HepG2 (cell line): ENCODE measurements around the gene LRRC8D. TPM values are rescaled to one million over a fixed set of nuclear protein-coding genes. Genes with fewer than 3 reads are reported as not detected.

Experiments used
- ATAC-seq: fragments of 200-7000 bp; cut with Tn5 transposase; 3 replicates; pipeline ENCODE4 v1.9.1; 2020; ENCODE audit warnings: mild to moderate bottlenecking, moderate library complexity
- BruUV-seq: library from RNA; stranded (reverse); fragments of 400-500 nt; replicated peaks from 2 replicates; lab custom pipeline; 2021; lab: Mats Ljungman, UMichigan
- CTCF ChIA-PET: fragments of 300-600 bp; formaldehyde crosslinking; extraction: SDS; loops from one replicate; lab custom pipeline; 2021; ENCODE audit warnings: low total read pairs, inconsistent platforms, low intra/inter-chr PET ratio; lab: Yijun Ruan, JAX
- POLR2A ChIA-PET: fragments of 350-600 bp; sonication (Branson Sonifier 250); formaldehyde crosslinking; loops from one replicate; lab custom pipeline; 2020; ENCODE audit warnings: antibody characterized with exemption, inconsistent platforms; lab: Yijun Ruan, JAX
- DNase-seq: peaks from one replicate; pipeline ENCODE4 v3.0.0-alpha.2; 2015; ENCODE audit warnings: low spot score
- FAIRE-seq: peaks from 3 replicates; lab custom pipeline; 2011; peaks lifted over from hg19 to GRCh38; lab: Jason Lieb, UNC
- H2AFZ ChIP-seq: one replicate; pipeline ENCODE4 v1.6.1; 2011; ENCODE audit warnings: low read length, inconsistent platforms
- H3K27ac ChIP-seq: fragments of 300-600 bp; 3 replicates; pipeline ENCODE4 v1.8.0; 2011; ENCODE audit warnings: mixed run types, mild to moderate bottlenecking, mixed read lengths, low read length, inconsistent platforms; ENCODE audit not compliant: insufficient read depth; ENCODE audit errors: extremely low read length
- H3K27me3 ChIP-seq, 2 experiments: fragments of 200-600 bp in 1 of 2; 2 replicates in 1 of 2; 3 replicates in 1 of 2; pipeline versions ENCODE4 v1.6.0 to v1.8.0; 2011; ENCODE audit warnings: low read length in 2 of 2, mild to moderate bottlenecking in 2 of 2, moderate library complexity in 2 of 2, inconsistent platforms in 1 of 2; ENCODE audit not compliant: insufficient read depth in 2 of 2, control insufficient read depth in 1 of 2
- H3K36me3 ChIP-seq, 2 experiments: fragments of 200-600 bp in 1 of 2; replicated peaks in 1 of 2; 2 replicates in 1 of 2; 3 replicates in 1 of 2; pipeline versions ENCODE4 v1.5.1 to v1.8.0; 2011; ENCODE audit warnings: low read length in 2 of 2, inconsistent platforms in 1 of 2; ENCODE audit not compliant: insufficient read depth in 2 of 2, control insufficient read depth in 1 of 2
- H3K4me1 ChIP-seq: 2 replicates; pipeline ENCODE4 v1.5.1; 2012; ENCODE audit warnings: low read length, inconsistent platforms; ENCODE audit not compliant: insufficient read depth
- H3K4me2 ChIP-seq: 2 replicates; pipeline ENCODE4 v1.6.0; 2011; ENCODE audit warnings: low read depth, low read length, inconsistent platforms
- H3K4me3 ChIP-seq, 3 experiments: fragments of 200-600 bp in 1 of 3; sonication (generic), shearing (Covaris generic) in 1 of 3; replicated peaks in 1 of 3; 2 replicates each; pipeline ENCODE4 v1.5.1; 2011 to 2016; ENCODE audit warnings: low read length in 3 of 3, inconsistent platforms in 2 of 3, low read depth in 2 of 3, mild to moderate bottlenecking in 2 of 3, control low read depth in 1 of 3, mixed read lengths in 1 of 3; ENCODE audit not compliant: insufficient read depth in 1 of 3
- H3K79me2 ChIP-seq: one replicate; pipeline ENCODE4 v1.6.1; 2011; ENCODE audit warnings: low read length, inconsistent platforms; ENCODE audit not compliant: insufficient read depth
- H3K9ac ChIP-seq: 2 replicates; pipeline ENCODE4 v1.6.0; 2011; ENCODE audit warnings: mild to moderate bottlenecking, low read depth, low read length, inconsistent platforms; ENCODE audit not compliant: insufficient read depth
- H3K9me3 ChIP-seq: 2 replicates; pipeline ENCODE4 v1.5.1; 2012; ENCODE audit warnings: mild to moderate bottlenecking, low read length
- H4K20me1 ChIP-seq: 2 replicates; pipeline ENCODE4 v1.6.0; 2011; ENCODE audit warnings: inconsistent platforms, mild to moderate bottlenecking, low read length, moderate library complexity; ENCODE audit not compliant: insufficient read depth
- ATF3 ChIP-seq: sonication (generic); formaldehyde crosslinking; IDR thresholded peaks from 2 replicates; pipeline ENCODE4 v1.4.0; 2020; ENCODE audit warnings: missing genetic modification reagents
- HDAC1 ChIP-seq: sonication (generic); formaldehyde crosslinking; IDR thresholded peaks from 2 replicates; pipeline ENCODE4 v1.5.1; 2020; ENCODE audit warnings: mild to moderate bottlenecking, missing genetic modification reagents
- ZBTB20 ChIP-seq: sonication (generic); formaldehyde crosslinking; IDR thresholded peaks from 2 replicates; pipeline ENCODE4 v1.8.1; 2023; ENCODE audit warnings: missing genetic modification reagents, low read depth, mild to moderate bottlenecking, borderline replicate concordance
- ZNF619 ChIP-seq: sonication (generic); formaldehyde crosslinking; IDR thresholded peaks from 2 replicates; pipeline ENCODE4 v1.4.0; 2020; ENCODE audit warnings: mild to moderate bottlenecking, missing genetic modification reagents
- whole genome bisulfite sequencing: methylation state at CpG from one replicate; pipeline ENCODE4 v1.1.6; 2017; ENCODE audit warnings: low lambda C conversion rate; 5-methylcytosine and 5-hydroxymethylcytosine counted together
- in situ Hi-C: cut with HindIII; loops from 2 replicates; pipeline ENCODE4 v1.10.0; 2017; ENCODE audit warnings: low pct_unique_long_range_greater_than_20kb; ENCODE audit not compliant: extremely low pct_ligation_motif_present
- intact Hi-C: fragments of 100-400 bp; cut with micrococcal nuclease; formaldehyde crosslinking; loops from one replicate; pipeline ENCODE4 v1.10.0; 2022; ENCODE audit not compliant: unreplicated experiment
- polyA plus RNA-seq, 8 experiments: library from polyadenylated mRNA; depleted of rRNA in 3 of 8; stranded (reverse) in 7 of 8; unstranded in 1 of 8; fragments of >200 nt; fragmentation: Illumina TruSeq in 4 of 8; extraction: Trizol in 4 of 8; gene quantifications; 2 replicates each; pipeline versions ENCODE4 v1.2.1 to v1.2.3, GENCODE V29; 2011 to 2016; ENCODE audit warnings: low read depth in 4 of 8, missing spikeins in 1 of 8, mixed read lengths in 1 of 8; ENCODE audit not compliant: insufficient read depth in 1 of 8
- total RNA-seq, 5 experiments: library from RNA; depleted of rRNA; stranded (reverse); fragments of >200 nt; fragmentation: Illumina TruSeq; extraction: Trizol; gene quantifications; 2 replicates each; pipeline ENCODE4 v1.2.3, GENCODE V29; 2016; ENCODE audit warnings: low read depth in 1 of 5

Gene LRRC8D
- total and polyA plus RNA-seq, 2 of the 13 experiments (the other 11 are each of a cell fraction or from before 2014, with no cell fraction given), result 29.9 to 45.5 TPM

GRCh38 chr1:89809556-89809955, 11.3 kb upstream of the LRRC8D start:
- BruUV-seq, result no TSS peak
- CTCF ChIA-PET, result no interaction called here
- FAIRE-seq (no peak), ATAC-seq (no peak), DNase-seq (no peak)
- H3K4me3 ChIP-seq, result no peak overlapping the region
- H3K36me3 ChIP-seq, result no peaks in the 10 kb centered on the region
- no peak overlapping the region for H3K9ac ChIP-seq
- no peak for TF ChIP-seq ZBTB20 (CRISPR knock-in tag)
- H3K4me2 ChIP-seq, result no peak overlapping the region
- no peaks in the 10 kb centered on the region for H3K79me2 ChIP-seq
- no peaks in the 10 kb centered on the region for H4K20me1 ChIP-seq
- intact Hi-C loops, result loop anchor here (10.0 kb wide), 1 partner anchor 145 kb away; no protein-coding TSS in a partner anchor
- peaks cover 60% of the 10 kb centered on the region for H3K4me1 ChIP-seq
- no peak overlapping the region for H3K27ac ChIP-seq
- no peak overlapping the region for H2AFZ ChIP-seq
- in situ Hi-C loops, result loop anchor here (5.0 kb wide), 1 partner anchor 183 kb away; no protein-coding TSS in a partner anchor
- POLR2A ChIA-PET, result interaction anchor here (4.3 kb wide), 1 partner anchor 12 kb away, joined by 17 read pairs; the partner anchor contains the start of gene LRRC8D
- no peaks in the 10 kb centered on the region for H3K9me3 ChIP-seq
- whole genome bisulfite sequencing, result 96% methylated on average over 3 of the region's 3 CpGs
- no peaks in the 10 kb centered on the region; a peak in 1 of 5 replicates for H3K27me3 ChIP-seq

GRCh38 chr1:89810302-89810701, 10.5 kb upstream of the LRRC8D start:
- no peak overlapping the region for H3K9ac ChIP-seq
- no peak overlapping the region for H3K27ac ChIP-seq
- peak; percentile 45 for ATAC-seq
- no peaks in the 10 kb centered on the region for H3K79me2 ChIP-seq
- ChIA-PET POLR2A (interaction anchor here (4.3 kb wide), 1 partner anchor 11 kb away, joined by 17 read pairs; the partner anchor contains the start of gene LRRC8D), CTCF (no interaction called here)
- no TSS peak for BruUV-seq
- WGBS, result 33% methylated on average over 1 of the region's 1 CpG
- TF ChIP-seq ATF3 (CRISPR knock-in tag) (no peak), ZNF619 (no peak), HDAC1 (CRISPR knock-in tag) (no peak)
- in situ Hi-C loops, result no loop called here
- H2AFZ ChIP-seq, result no peak overlapping the region
- H4K20me1 ChIP-seq, result no peaks in the 10 kb centered on the region
- no peak for DNase-seq
- intact Hi-C loops, result no loop called here
- H3K4me2 ChIP-seq, result peak overlapping the region; percentile 34; the same call in 1 of the 2 replicates
- H3K27me3 ChIP-seq, result no peaks in the 10 kb centered on the region; a peak in 1 of 5 replicates
- H3K9me3 ChIP-seq, result no peaks in the 10 kb centered on the region
- peaks cover 60% of the 10 kb centered on the region for H3K4me1 ChIP-seq
- no peak overlapping the region for H3K4me3 ChIP-seq
- H3K36me3 ChIP-seq, result no peaks in the 10 kb centered on the region
- FAIRE-seq, result no peak
